Ammon's horn (tissue), 1 donor: ENCODE data around the gene MYO1E.

Experiments
- DNase-seq: peaks from one replicate; pipeline ENCODE4 v3.0.0-alpha.2; 2016; ENCODE audit warnings: low spot score

The MYO1E gene

GRCh38 chr15:59315914-59316451, 56.7 kb downstream of the MYO1E start:
- DNase-seq, result peak; percentile 39

GRCh38 chr15:59313641-59314332, 58.9 kb downstream of the MYO1E start:
- DNase-seq, result no peak

GRCh38 chr15:59312205-59312604, 60.5 kb downstream of the MYO1E start:
- DNase-seq, result no peak

- no peak for DNase-seq
Measured at GRCh38 chr15:59311195-59311594, 61.5 kb downstream of the MYO1E start.

DNA sequence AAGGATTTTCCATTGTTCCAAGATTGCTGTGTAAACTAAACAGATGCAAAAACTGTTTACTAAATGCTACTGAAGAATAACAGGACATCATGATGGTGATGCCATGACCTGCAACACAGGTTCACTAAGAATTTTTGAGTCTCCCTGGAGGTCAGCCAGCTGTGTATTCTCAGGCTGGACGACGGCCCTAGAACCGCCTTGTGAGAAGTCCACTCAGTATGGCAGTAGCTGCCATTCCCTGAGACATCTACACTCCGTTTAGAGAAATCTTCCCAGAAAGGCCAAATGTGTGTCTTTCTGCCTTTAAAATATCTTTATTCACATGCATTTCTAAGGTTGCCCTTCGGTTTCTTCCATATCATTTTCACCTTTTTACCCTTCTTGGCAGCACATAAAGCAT, 63.3 kb downstream of the MYO1E start:
- DNase-seq, result no peak

- peak; percentile 63 for DNase-seq
Measured at GRCh38 chr15:59307165-59307537, 65.5 kb downstream of the MYO1E start.

- no peak for DNase-seq
Measured at GRCh38 chr15:59306520-59307164, 66.0 kb downstream of the MYO1E start.

DNA sequence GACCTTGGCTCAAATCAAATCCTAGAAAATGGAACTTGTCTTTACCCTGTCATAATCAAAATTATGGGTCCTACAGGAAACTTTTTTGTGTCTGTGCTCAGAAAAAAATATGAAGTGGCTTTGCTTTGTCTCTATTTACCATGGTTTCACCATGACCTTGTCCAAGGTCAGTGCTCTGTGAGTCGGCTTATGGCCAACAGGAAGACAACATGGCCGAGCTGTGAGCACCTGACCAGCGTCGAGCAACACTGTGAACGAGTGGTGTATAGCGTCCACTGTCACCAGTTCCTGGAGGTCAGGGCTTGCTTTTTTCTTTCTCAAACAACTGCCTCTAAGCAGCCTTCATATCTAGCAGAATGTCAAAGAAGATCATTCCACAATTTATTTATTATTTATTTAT, 67.9 kb downstream of the MYO1E start:
- no peak for DNase-seq

- DNase-seq, result no peak
Measured at GRCh38 chr15:59304034-59304795, 68.5 kb downstream of the MYO1E start.

DNA sequence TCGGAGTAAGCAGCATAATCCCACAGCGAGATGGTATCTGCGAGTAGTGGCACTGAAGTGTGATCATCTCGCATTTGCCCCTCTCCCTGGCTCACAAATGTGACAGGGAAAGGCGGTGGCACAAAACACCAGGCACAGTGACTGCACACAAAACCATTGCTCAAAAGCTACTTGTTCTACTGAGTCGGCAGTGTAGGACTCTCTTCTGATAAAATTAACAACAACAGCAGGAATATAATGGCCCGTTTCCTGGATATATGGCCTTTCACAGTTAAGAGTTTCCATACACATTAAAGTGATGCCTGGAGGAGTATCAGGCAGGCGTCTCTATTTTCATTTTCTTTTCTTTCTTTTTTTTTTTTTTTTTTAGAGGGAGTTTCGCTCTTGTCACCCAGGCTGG, 69.0 kb downstream of the MYO1E start:
- peak; percentile 57 for DNase-seq

GRCh38 chr15:59303136-59303535, 69.5 kb downstream of the MYO1E start:
- no peak for DNase-seq

DNA sequence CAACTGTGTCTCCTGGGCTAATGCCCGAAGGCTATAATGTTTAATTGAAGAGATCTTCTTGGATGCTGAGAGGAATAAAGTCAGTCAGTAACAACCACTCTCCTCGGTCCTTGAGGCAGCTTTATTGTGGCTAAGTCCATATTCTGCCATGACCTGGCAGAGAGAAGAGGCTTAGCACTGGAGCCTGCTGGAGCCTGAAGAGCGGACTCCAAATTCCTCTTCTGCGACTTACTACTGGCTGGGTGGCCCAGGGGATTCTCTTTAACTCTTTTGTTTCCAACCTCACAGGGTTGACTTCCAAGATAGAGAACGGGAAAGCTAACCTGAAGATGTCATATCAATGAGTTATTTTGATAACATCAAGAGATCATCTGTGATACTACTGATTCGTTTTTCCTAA, 71.1 kb downstream of the MYO1E start:
- no peak for DNase-seq

DNA sequence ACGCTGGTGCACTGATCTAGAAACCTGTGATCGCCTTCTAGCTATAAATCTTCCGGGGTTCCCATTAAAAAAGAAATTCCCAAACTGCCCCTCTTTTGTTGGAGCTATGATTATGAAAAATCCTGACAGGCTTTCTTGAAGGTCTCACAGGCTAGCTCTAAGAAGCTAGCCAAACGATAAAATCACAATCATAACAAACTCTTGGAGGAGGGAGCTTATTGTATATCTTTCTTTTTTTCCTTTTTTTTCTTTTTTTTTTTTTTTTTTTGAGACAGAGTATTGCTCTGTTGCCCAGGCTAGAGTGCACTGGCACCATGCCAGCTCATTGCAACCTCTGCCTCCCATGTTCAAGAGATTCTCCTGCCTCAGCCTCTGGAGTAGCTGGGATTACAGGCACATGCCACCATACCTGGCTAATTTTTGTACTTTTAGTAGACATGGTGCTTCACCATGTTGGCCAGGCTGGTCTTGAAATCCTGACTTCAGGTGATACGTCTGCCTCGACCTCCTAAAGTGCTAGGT, 72.0 kb downstream of the MYO1E start:
- no peak for DNase-seq

DNA sequence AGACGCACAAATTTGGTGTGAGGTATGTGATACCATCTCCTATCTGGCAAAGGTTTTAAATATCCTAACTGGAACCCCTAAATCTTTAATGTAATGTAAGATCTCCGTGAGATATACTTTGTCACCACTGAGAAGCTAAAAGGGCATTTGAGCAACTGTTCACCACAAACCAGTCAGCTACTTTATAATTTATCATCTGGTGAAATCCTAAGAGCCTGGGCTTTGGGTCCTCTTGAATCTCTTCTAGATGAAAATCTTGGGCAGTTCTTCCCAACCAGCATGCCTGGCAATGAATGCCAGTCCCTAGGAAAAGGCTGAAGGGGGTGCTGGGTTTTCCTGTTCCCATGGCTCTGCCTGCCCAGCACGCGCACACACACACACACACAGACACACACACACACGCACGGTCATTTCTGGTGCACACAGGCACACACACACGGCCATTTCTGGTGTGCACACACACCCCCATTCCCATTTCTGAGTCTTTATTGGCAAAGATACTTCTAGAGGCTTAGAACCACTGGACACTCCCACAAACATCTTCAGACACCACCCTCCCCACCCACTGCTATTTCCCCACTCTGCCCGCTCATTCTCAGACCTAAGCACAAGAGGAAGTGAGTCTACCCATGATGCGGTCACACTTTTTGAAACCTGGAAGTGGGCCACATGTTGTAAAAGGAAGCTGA, 72.6 kb downstream of the MYO1E start:
- peak; percentile 81 for DNase-seq

DNA sequence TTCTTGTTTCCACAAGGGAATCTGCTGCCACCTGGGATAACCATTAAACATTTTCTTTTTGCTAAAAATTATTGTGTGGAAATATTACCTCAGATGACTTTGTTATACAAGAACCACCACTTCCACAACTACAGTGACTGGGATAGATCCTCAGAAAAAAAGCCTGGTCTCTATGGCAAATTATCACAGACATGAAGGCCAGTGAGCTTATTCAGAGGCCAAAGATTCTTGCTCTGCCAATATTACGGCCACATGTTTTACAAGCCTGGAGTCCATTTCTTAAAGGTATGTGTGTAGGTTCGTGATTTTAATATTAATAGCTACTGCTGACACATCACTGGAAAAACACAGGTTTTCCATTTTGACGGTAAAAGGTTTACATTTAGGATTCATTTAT, 73.8 kb downstream of the MYO1E start:
- no peak for DNase-seq

GRCh38 chr15:59298225-59298853, 74.3 kb downstream of the MYO1E start:
- no peak for DNase-seq

DNA sequence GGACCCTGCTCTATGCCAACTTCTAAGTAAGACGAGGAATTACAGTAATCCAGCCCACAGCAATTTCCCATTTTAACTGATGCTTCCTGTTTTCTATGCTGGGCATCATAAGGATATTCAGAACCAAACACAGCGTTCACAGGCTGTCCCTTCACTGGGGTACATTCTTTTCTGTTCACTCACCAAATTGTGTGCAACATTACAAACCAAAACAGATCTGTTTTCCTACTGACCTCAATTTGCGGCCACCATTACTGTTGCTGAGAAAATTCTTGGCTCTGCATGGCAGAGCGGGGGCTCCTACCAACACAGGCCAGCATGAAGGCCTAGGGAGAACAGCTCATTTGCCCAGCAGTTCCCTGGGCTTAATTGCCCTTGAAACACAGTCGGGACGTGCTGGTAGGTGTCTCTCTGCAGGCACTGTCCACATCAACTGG, 76.5 kb downstream of the MYO1E start:
- DNase-seq, result no peak

GRCh38 chr15:59295261-59296001, 77.2 kb downstream of the MYO1E start:
- DNase-seq, result peak; percentile 33

DNA sequence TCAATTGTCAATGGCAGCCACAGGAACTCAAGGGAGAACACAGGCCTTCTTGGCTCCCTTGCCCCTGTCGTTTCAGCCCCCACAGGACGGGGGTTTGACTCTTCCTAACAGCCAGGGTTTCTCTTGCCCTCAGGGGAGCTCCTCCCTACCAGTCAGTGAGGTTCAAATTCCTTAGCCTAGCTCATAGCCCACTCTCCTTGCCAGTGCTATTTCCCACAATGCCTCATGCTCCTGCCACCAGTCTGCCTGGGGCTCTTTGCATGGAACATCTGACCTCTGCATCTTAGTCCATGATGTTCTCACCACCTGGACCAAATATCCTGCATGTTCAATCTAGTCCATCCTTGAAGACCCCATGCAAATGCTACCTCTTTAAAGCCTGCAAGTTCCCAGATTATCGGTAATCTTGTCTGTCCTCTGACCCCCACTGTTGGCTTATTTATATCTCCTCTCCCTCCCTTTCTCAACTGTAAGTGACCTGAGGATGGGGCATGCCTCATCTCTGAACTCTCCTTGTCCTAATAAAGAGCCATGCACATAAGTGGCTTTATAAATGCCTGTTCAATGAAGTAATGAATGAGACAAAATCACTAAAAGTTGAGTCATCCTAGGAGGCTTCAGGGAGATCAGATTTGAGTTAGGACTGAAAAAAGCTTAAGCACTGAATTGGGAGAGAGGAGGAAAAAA, 78.0 kb downstream of the MYO1E start:
- no peak for DNase-seq

- peak; percentile 90 for DNase-seq
Measured at GRCh38 chr15:59292442-59293151, 80.1 kb downstream of the MYO1E start.
